Astrocyte (in vitro differentiated cells and primary cell): ENCODE measurements around the gene TMEM60. TPM values are rescaled to one million over a fixed set of nuclear protein-coding genes. Genes with fewer than 3 reads are reported as not detected.

Experiments used
- DNase-seq: peaks from one replicate; pipeline ENCODE4 v3.0.0-alpha.2; 2010; ENCODE audit warnings: low read depth
- FAIRE-seq: peaks from 2 replicates; lab custom pipeline; 2011; peaks lifted over from hg19 to GRCh38; lab: Jason Lieb, UNC
- H2AFZ ChIP-seq: 2 replicates; pipeline ENCODE4 v1.6.0; 2012; ENCODE audit warnings: low read depth, low read length, inconsistent platforms
- H3K27ac ChIP-seq: 2 replicates; pipeline ENCODE4 v1.5.1; 2011; ENCODE audit warnings: low read depth, low read length, inconsistent platforms
- H3K27me3 ChIP-seq: 2 replicates; pipeline ENCODE4 v1.6.0; 2011; ENCODE audit warnings: low read length, inconsistent platforms; ENCODE audit not compliant: insufficient read depth
- H3K36me3 ChIP-seq: 2 replicates; pipeline ENCODE4 v1.5.1; 2011; ENCODE audit warnings: low read length, inconsistent platforms; ENCODE audit not compliant: insufficient read depth
- H3K4me1 ChIP-seq: 2 replicates; pipeline ENCODE4 v1.5.1; 2011; ENCODE audit warnings: low read length, inconsistent platforms; ENCODE audit not compliant: insufficient read depth
- H3K4me2 ChIP-seq: 2 replicates; pipeline ENCODE4 v1.6.0; 2012; ENCODE audit warnings: low read length, inconsistent platforms
- H3K4me3 ChIP-seq: 2 replicates; pipeline ENCODE4 v1.5.1; 2011; ENCODE audit warnings: low read depth, mild to moderate bottlenecking, low read length, inconsistent platforms; ENCODE audit not compliant: insufficient read depth
- H3K79me2 ChIP-seq: 2 replicates; pipeline ENCODE4 v1.6.0; 2012; ENCODE audit warnings: mild to moderate bottlenecking, low read length, inconsistent platforms; ENCODE audit not compliant: insufficient read depth
- H3K9ac ChIP-seq: 2 replicates; pipeline ENCODE4 v1.6.0; 2012; ENCODE audit warnings: mild to moderate bottlenecking, low read length, inconsistent platforms
- H3K9me3 ChIP-seq: 2 replicates; pipeline ENCODE4 v1.5.1; 2012; ENCODE audit warnings: low read depth, mild to moderate bottlenecking, low read length, inconsistent platforms; ENCODE audit not compliant: insufficient read depth
- H4K20me1 ChIP-seq: 2 replicates; pipeline ENCODE4 v1.6.0; 2012; ENCODE audit warnings: low read length, inconsistent platforms; ENCODE audit not compliant: insufficient read depth
- H3K27ac Mint-ChIP-seq: one replicate; pipeline ENCODE4 v1.8.0; 2021; ENCODE audit warnings: mild to moderate bottlenecking, mixed read lengths; ENCODE audit not compliant: unreplicated experiment
- H3K27me3 Mint-ChIP-seq: one replicate; pipeline ENCODE4 v1.8.0; 2021; ENCODE audit warnings: low read depth, mixed read lengths; ENCODE audit not compliant: unreplicated experiment
- H3K36me3 Mint-ChIP-seq: one replicate; pipeline ENCODE4 v1.8.0; 2021; ENCODE audit warnings: low read depth, mixed read lengths; ENCODE audit not compliant: unreplicated experiment
- H3K4me1 Mint-ChIP-seq: one replicate; pipeline ENCODE4 v1.8.0; 2021; ENCODE audit warnings: low read depth, mixed read lengths; ENCODE audit not compliant: unreplicated experiment
- H3K4me3 Mint-ChIP-seq: one replicate; pipeline ENCODE4 v1.8.0; 2021; ENCODE audit warnings: mild to moderate bottlenecking, moderate library complexity, mixed read lengths; ENCODE audit not compliant: unreplicated experiment
- H3K9me3 Mint-ChIP-seq: one replicate; pipeline ENCODE4 v1.8.0; 2021; ENCODE audit warnings: mild to moderate bottlenecking, mixed read lengths; ENCODE audit not compliant: unreplicated experiment
- CTCF ChIP-seq: IDR thresholded peaks from 2 replicates; pipeline ENCODE4 v1.5.1; 2011; ENCODE audit warnings: low read depth, mild to moderate bottlenecking, inconsistent platforms, low read length, moderate library complexity; ENCODE audit not compliant: insufficient read depth
- EZH2 ChIP-seq: IDR thresholded peaks from 2 replicates; pipeline ENCODE4 v1.6.1; 2012; ENCODE audit warnings: mild to moderate bottlenecking, low read length, inconsistent platforms; ENCODE audit not compliant: insufficient read depth
- total RNA-seq: library from RNA; stranded (reverse); gene quantifications from 2 replicates; pipeline ENCODE4 v1.2.1, GENCODE V29; 2021

The TMEM60 gene
- total RNA-seq, 1 donor from 2014 or later: 12.2 TPM

- TF ChIP-seq EZH2 (no peak), CTCF (no peak)
- FAIRE-seq (no peak), DNase-seq (no peak)
- H3K27ac Mint-ChIP-seq: peak overlapping the region; percentile 49
- H2AFZ ChIP-seq: no peak overlapping the region
- H4K20me1 ChIP-seq: no peaks in the 10 kb centered on the region
- no peaks in the 10 kb centered on the region for H3K27me3 ChIP-seq
- H3K36me3 Mint-ChIP-seq: peaks cover 12% of the 10 kb centered on the region
- H3K79me2 ChIP-seq: peaks cover 60% of the 10 kb centered on the region
- H3K27me3 Mint-ChIP-seq: no peaks in the 10 kb centered on the region
- H3K36me3 ChIP-seq: no peaks in the 10 kb centered on the region
- H3K4me2 ChIP-seq: no peak overlapping the region
- H3K4me1 ChIP-seq: peaks cover 10% of the 10 kb centered on the region
- peaks cover 10% of the 10 kb centered on the region for H3K9me3 Mint-ChIP-seq
- H3K4me3 Mint-ChIP-seq: no peak overlapping the region
- no peaks in the 10 kb centered on the region for H3K9me3 ChIP-seq
- peak overlapping the region; percentile 59 for H3K27ac ChIP-seq
- no peak overlapping the region for H3K4me3 ChIP-seq
- no peak overlapping the region for H3K9ac ChIP-seq
- peaks cover 11% of the 10 kb centered on the region for H3K4me1 Mint-ChIP-seq
Observed at GRCh38 chr7:77813180-77813579, 14.9 kb upstream of the TMEM60 start.

GRCh38 chr7:77812290-77812685 lies 14.1 kb upstream of the TMEM60 start:
- Histone ChIP-seq H3K4me1 (peaks cover 10% of the 10 kb centered on the region), H3K79me2 (peaks cover 62% of the 10 kb centered on the region), H3K27me3 (no peaks in the 10 kb centered on the region), H3K4me2 (peak overlapping the region; percentile 68), H3K4me3 (peak overlapping the region; percentile 34), H2AFZ (no peak overlapping the region), H3K36me3 (no peaks in the 10 kb centered on the region), H3K27ac (peak overlapping the region; percentile 83), H3K9ac (peak overlapping the region; percentile 61), H4K20me1 (no peaks in the 10 kb centered on the region), H3K9me3 (no peaks in the 10 kb centered on the region)
- Mint-ChIP-seq H3K27me3 (no peaks in the 10 kb centered on the region), H3K4me1 (peaks cover 11% of the 10 kb centered on the region), H3K4me3 (no peak overlapping the region), H3K27ac (peak overlapping the region; percentile 87), H3K36me3 (peaks cover 7% of the 10 kb centered on the region), H3K9me3 (peaks cover 15% of the 10 kb centered on the region)
- DNase-seq (peak; percentile 94), FAIRE-seq (peak; percentile 81)
- no peak for TF ChIP-seq CTCF
- TF ChIP-seq EZH2: no peak

- H3K4me3 Mint-ChIP-seq: no peak overlapping the region
- peaks cover 11% of the 10 kb centered on the region for H3K4me1 Mint-ChIP-seq
Observed at GRCh38 chr7:77811516-77812289, 13.5 kb upstream of the TMEM60 start.

More at GRCh38 chr7:77811516-77812289, 13.5 kb upstream of the TMEM60 start:
- Mint-ChIP-seq H3K9me3 (peaks cover 9% of the 10 kb centered on the region), H3K36me3 (peaks cover 2% of the 10 kb centered on the region), H3K27ac (peak overlapping the region; percentile 87), H3K27me3 (no peaks in the 10 kb centered on the region)
- H3K79me2 ChIP-seq: peaks cover 68% of the 10 kb centered on the region
- peak; percentile 44 for DNase-seq
- H3K9ac ChIP-seq: peak overlapping the region; percentile 61
- peak overlapping the region; percentile 83 for H3K27ac ChIP-seq
- H3K4me1 ChIP-seq: peaks cover 10% of the 10 kb centered on the region
- TF ChIP-seq EZH2 (no peak), CTCF (no peak)
- H3K27me3 ChIP-seq: no peaks in the 10 kb centered on the region
- H3K4me2 ChIP-seq: peak overlapping the region; percentile 68
- peak overlapping the region; percentile 34 for H3K4me3 ChIP-seq
- H2AFZ ChIP-seq: no peak overlapping the region
- no peak for FAIRE-seq
- H4K20me1 ChIP-seq: no peaks in the 10 kb centered on the region
- H3K9me3 ChIP-seq: no peaks in the 10 kb centered on the region
- H3K36me3 ChIP-seq: no peaks in the 10 kb centered on the region
